ENCODE results near the gene IRS1.
A peak's percentile ranks its signal among the peaks of the same experiment; 100 is the strongest.

Gene IRS1

DNA sequence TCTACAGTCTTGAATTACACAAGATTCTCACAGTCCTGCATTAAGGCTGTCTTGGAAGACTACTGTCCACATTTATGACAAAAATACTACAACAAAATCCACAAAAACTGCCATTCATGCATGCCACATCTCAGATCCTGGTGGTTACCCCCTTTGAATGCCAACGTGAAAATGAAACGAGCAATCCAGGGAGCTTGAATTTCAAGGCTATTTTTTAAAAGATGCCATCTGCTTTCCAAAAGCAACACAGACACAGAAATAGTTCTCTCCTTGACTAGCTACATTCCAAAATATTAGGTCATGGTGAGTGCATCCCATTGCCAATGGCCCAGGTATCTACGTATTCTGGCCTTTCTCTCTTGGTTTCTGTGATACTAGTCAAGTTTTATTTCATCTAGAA is 36.3 kb downstream of the IRS1 start:
- TF ChIP-seq, protein P1, sequence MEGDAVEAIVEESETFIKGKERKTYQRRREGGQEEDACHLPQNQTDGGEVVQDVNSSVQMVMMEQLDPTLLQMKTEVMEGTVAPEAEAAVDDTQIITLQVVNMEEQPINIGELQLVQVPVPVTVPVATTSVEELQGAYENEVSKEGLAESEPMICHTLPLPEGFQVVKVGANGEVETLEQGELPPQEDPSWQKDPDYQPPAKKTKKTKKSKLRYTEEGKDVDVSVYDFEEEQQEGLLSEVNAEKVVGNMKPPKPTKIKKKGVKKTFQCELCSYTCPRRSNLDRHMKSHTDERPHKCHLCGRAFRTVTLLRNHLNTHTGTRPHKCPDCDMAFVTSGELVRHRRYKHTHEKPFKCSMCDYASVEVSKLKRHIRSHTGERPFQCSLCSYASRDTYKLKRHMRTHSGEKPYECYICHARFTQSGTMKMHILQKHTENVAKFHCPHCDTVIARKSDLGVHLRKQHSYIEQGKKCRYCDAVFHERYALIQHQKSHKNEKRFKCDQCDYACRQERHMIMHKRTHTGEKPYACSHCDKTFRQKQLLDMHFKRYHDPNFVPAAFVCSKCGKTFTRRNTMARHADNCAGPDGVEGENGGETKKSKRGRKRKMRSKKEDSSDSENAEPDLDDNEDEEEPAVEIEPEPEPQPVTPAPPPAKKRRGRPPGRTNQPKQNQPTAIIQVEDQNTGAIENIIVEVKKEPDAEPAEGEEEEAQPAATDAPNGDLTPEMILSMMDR (conservative IDR thresholded peaks at IDR 0.05; ENCODE audit: control insufficient read depth, insufficient read depth, low read depth, low read length) = no peak
- no peak overlapping the region for H3K4me3 ChIP-seq (ENCODE audit: control insufficient read depth, low read depth, low read length)
- no peak for DNase-seq (ENCODE audit: low read depth)

DNA sequence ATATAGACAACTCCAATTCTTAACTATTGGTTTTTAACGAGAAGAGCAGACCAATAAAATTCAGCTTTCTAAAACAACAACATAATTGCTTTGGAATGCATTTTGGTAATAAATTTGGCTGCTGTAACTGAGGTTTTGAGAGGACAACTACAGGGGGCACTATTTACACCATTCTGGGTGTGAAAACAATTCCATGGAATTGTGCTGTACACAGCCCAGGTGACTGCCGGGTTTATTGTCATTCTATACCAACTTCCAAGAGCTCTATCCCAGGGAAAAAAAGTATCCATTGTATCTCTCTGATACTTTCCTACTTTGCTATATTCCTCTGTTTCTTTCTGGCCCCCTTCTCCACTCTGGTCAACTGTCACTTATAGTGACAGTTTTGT is 38.4 kb downstream of the IRS1 start:
- no peak for DNase-seq (ENCODE audit: low read depth)
- TF ChIP-seq, protein P1 (conservative IDR thresholded peaks at IDR 0.05; ENCODE audit: control insufficient read depth, insufficient read depth, low read depth, low read length) = peak; percentile 13
- H3K4me3 ChIP-seq (ENCODE audit: control insufficient read depth, low read depth, low read length) = no peak overlapping the region

DNA sequence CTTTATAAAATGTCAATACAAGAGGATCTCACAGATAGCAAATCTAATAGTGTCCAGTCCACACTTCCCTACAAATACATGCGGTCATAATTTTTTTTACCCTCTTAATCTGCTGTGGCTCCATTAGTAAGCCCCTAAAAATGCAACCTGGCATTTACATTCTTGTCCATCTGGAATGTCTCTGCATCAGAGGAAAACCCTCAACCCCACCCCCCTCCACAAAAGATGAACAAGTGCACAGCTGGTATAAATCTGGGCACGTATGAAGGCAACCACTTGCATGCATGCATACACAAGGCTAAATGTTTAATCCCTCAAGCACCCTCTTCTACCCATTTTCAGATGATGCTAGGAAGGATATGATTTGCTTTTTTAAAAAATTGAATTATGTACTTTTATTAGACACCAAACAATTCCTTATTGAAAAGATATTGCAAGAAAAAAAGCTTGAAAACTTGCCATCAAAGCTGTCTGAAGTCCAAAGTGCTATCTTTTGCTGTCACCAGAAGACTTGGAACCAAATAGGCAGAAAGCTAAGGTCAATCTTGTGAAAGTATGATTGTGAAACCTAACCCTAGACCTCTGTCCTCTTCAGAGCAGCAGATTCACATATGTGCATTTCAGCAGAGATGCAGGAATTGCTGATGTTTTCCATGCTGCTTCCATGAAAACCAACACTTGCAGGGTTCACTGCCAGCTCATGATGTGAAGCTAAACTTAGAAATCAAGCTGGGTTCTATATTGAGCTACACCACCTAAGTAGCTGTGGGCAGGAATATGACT is 39.0 kb downstream of the IRS1 start:
- no peak overlapping the region for H3K4me3 ChIP-seq (ENCODE audit: control insufficient read depth, low read depth, low read length)
- TF ChIP-seq, protein P1 (conservative IDR thresholded peaks at IDR 0.05; ENCODE audit: control insufficient read depth, insufficient read depth, low read depth, low read length) = no peak

DNA sequence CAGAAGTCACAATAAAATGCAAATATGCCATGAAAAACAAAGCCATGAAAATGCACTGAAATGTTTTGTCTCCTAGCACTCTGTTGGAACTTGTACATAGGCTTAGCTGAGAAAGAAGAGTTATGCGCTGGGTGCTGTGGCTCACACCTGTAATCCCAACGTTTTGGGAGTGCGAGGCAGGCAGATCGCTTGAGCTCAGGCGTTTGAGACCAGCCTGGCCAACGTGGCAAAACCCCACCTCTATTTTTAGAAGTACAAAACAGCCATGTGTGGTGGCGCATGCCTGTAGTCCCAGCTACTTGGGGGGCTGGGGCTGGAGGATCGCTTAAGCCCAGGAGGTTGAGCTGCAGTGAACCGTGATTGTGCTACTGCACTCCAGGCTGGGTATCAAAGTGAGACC is 39.9 kb downstream of the IRS1 start:
- H3K4me3 ChIP-seq (ENCODE audit: control insufficient read depth, low read depth, low read length) = no peak overlapping the region
- TF ChIP-seq, protein P1 (conservative IDR thresholded peaks at IDR 0.05; ENCODE audit: control insufficient read depth, insufficient read depth, low read depth, low read length) = no peak
- no peak for DNase-seq (ENCODE audit: low read depth)

More for the DNA sequence above, 39.0 kb downstream of the IRS1 start:
- DNase-seq (ENCODE audit: low read depth) = peak; percentile 83

DNA sequence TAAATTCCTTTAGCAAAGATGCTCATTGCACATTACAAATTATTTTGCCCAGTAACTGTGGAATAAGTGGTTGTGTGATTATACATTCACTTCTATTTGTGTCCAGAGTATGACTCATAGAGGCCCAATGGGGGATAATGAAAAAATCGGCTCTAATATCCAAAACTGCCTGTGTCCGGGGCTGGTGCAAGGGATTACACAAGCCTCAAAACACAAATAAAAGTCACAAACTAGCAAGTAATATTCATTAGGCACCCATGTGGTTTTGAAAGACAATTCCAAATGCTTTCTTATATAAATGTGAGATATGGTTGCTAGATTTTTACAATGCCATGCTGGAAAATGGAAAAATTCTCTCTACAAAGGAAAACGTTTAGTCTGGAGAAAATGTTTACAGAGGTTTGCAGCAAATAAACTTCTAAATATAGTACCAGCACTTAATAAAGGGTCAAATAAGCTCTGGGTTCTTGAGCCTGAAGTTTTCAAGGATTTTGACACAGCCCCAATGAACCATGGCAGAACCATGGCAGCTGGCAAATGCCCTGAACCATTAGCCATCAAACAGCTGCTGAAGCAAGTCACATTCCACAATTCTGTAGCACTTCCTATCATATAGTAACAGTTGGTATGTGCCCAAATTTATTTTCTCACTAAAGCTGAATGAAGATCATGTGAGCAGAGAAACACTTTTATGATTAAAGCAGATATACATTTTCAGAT is 40.5 kb downstream of the IRS1 start:
- DNase-seq (ENCODE audit: low read depth) = peak; percentile 86
- TF ChIP-seq, protein P1 (conservative IDR thresholded peaks at IDR 0.05; ENCODE audit: control insufficient read depth, insufficient read depth, low read depth, low read length) = no peak
- H3K4me3 ChIP-seq (ENCODE audit: control insufficient read depth, low read depth, low read length) = no peak overlapping the region

DNA sequence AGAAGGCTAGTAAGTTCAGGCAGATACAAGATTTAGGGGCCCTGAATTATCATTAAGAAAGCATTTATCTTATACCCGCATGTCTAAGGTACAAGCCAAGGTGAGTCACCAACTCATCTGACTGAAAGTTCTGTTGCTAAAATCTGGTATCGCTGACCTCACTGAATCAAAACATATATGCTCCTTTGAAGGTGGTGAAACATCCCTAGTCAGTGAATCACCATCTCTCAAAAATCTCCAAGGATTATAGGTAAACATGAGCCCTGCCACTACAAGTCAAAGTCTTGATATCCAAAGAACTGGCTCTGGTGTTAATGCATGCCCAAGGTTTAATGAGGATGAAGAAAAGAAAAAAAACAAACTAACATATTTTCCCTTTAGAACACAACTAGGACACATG is 43.5 kb downstream of the IRS1 start:
- peak; percentile 94 for DNase-seq (ENCODE audit: low read depth)
- TF ChIP-seq, protein P1 (conservative IDR thresholded peaks at IDR 0.05; ENCODE audit: control insufficient read depth, insufficient read depth, low read depth, low read length) = no peak
- no peak overlapping the region for H3K4me3 ChIP-seq (ENCODE audit: control insufficient read depth, low read depth, low read length)
